Umbilical cord (tissue), 2 donors: ENCODE data around the gene PDE4D. TPM values are rescaled to one million over a fixed set of nuclear protein-coding genes. Genes with fewer than 3 reads are reported as not detected.
"Not testable (repeated sequence)": the region's sequence is repeated elsewhere in the genome, so short reads cannot be mapped to it uniquely, and the experiment has no call there.

Experiments
- DNase-seq: peaks from one replicate; pipeline ENCODE4 v3.0.0-alpha.2; 2015; ENCODE audit warnings: low spot score
- total RNA-seq: library from RNA; depleted of rRNA; stranded (reverse); fragments of >200 nt; gene quantifications from one replicate; pipeline ENCODE4 v1.2.3, GENCODE V29; 2014; ENCODE audit warnings: low replicate concordance; ENCODE audit not compliant: insufficient read depth

Gene PDE4D
- total RNA-seq, 1 donor from 2014 or later, result 283 TPM

DNA sequence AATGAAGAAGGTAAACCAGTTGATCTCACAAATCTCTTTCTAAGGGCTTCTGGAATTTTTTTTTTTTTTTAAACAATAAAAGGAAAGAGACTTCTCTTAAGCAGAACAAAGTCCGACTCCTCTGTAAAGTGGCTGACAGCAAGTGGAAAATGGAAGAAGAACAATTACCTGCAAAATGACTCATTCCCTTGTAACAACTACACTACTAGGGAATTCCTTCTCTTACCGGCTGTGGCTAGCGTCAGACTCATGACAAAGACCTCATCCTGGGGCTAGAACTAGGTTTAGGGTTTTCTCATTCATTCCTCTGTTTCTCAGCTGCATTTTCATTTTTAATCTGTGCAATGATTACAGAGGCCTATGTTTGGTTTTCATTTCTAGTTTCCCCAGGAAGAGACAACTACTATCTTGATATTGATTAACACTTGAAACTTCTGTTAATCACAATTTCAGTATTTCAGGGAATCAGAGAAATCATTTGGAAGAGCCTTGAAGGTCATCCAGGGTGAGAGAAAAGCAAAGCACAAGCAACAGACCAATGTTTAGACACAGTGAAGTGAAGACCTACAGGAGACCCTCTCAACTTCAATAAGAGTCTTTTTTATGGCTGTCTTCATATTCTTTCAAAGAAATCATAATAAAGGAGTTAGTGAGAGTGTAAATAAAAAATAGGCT, 872.8 kb downstream of the PDE4D start:
- no peak for DNase-seq

DNA sequence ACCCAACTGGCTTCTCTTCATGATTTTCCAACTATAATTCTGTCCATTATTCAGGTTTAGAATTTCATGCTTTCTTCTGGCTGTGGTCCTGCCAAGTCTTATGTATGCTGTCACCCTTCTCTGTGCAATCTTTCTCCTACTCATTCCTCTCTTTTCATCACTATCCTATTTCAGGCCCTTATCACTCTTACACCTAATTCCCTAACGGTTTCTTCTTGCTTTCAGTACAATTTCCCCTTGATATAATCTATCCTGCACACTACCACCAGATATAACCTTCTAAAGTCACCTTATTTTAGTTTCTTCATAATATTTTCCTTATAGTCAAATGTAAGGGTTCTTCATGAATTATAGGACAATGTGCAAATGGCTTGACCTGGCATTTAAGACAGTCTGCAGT, 874.4 kb downstream of the PDE4D start:
- no peak for DNase-seq

- no peak for DNase-seq
Measured at GRCh38 chr5:59016925-59017324, 876.6 kb downstream of the PDE4D start.

GRCh38 chr5:59008816-59009473, 884.6 kb downstream of the PDE4D start:
- DNase-seq, result no peak

DNA sequence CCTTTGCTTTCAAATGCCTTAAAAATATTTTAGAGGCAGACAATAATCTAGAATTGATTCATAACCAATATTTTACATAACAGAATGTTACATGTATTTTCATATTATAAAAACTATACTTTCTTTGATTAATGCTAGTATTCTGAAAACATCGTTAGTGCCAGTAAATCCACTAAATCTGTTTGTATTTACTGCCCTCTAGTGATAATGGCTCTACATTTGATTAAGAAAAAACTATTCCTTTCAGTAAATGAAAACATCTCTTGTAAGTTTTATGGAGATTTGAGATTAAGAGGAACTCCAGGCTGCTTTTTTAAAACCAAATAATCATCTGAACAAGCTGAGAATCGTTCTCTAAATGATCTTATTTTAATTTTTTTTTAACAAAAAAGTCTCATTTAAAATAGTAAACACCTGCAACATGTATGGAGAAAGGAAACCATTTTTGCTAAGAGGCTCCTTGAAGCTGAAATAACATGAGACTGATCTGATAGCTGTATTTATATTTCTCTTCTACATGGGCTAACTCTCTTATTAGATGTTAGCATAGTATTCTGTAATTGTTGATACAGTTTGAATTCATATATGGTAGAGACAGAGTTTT, 886.0 kb downstream of the PDE4D start:
- DNase-seq, result peak; percentile 18

GRCh38 chr5:59005934-59006701, 887.4 kb downstream of the PDE4D start:
- DNase-seq, result no peak

DNA sequence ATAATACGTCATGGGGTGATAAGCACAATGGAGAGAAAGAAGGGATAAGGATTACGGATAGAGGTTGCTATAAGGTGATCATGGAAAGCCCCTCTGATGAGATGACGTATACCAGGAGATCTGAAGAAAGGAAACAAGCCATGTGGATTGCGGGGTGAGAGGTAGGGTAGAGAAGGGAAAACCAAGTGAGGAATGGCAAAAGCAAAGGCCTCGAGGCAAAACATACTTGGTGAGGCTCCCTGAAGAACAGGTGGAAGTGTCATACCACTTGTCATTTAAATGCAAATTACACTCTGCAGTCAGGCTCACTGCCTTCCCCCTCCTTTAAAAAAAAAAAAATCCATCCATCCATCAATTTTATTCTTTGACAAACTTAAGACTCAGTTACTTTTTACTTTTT, 889.9 kb downstream of the PDE4D start:
- no peak for DNase-seq

GRCh38 chr5:59003124-59003523, 890.4 kb downstream of the PDE4D start:
- DNase-seq, result peak; percentile 23

GRCh38 chr5:59002162-59002825, 891.2 kb downstream of the PDE4D start:
- no peak for DNase-seq

DNA sequence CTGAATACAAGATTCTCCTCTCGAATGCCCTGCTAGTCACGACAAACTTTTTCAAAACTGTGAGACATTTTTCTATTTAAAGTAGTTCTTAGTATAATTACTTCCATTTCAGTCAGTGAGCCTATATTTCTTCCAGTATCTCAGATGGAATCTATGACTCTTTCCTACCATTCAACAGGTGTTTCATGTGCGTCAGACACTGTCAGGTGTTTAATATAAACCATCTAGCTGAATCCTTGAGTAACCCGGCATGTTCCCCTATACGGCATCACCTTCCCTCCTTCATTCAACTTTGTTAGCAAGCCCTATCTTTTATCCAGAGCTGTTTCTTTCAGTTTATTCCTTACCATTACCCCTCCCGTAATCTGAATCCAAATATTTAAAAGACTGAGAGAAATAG, 891.8 kb downstream of the PDE4D start:
- no peak for DNase-seq

GRCh38 chr5:59001154-59001553, 892.4 kb downstream of the PDE4D start:
- DNase-seq, result no peak

- DNase-seq, result no peak
Measured at GRCh38 chr5:59000211-59000610, 893.3 kb downstream of the PDE4D start.

- no peak for DNase-seq
Measured at GRCh38 chr5:58999804-59000203, 893.7 kb downstream of the PDE4D start.

GRCh38 chr5:58998544-58998943, 895.0 kb downstream of the PDE4D start:
- DNase-seq, result no peak

GRCh38 chr5:58995779-58996178, 897.7 kb downstream of the PDE4D start:
- DNase-seq, result not testable (repeated sequence)

DNA sequence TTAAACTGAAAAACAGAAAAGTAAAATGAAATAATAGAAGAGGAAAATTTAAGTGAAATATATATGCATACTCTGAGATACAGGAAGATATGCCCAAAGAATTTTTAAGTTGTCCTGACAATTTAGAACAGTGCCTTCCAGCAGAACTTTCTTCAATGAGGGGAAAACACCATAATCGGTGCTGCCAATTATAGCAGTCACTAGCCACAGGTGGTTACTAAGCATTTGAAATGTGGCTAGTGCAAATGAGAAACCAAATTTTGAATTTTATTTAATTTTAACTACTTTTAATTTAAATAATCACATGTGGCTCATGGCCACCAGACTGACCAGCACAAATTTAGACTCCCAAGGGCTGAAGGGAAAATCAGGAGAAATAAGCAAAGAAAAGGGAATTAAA, 900.1 kb downstream of the PDE4D start:
- DNase-seq, result no peak

DNA sequence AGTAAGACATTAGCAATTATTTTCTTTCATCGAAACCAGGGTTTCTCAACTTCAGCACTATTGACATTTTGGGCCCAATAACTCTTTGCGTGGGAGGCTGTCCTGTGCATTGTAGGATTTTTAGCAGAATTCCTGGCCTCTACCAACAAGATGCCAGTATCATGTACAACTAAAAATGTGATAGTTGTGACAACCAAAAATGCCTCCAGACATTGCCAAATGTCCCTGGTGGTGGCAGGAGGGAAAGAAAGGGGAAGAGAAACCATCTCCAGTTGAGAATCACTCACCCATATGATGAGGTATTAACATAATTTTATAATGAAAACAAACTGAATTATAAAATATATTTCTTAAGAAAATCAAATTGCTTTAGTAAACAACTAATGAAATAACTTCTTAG, 904.6 kb downstream of the PDE4D start:
- DNase-seq, result no peak

- DNase-seq, result no peak
Measured at GRCh38 chr5:58987193-58987592, 906.3 kb downstream of the PDE4D start.

DNA sequence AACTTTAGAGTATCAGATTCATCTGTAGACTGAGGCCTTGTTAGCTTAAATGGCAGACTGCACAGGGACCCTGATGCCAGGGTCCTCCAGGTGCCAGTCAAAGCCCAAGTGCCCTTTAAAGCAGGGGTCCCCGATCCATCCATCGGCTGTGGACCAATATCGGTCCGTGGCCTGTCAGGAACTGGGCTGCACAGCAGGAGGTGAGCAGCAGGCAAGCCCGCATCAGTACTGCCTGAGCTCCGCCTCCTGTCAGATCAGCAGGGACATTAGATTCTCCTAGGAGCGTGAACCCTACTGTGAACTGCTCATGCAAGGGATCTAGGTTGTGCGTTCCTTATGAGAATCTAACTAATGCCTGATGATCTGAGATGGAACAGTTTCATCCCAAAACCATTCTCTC, 907.2 kb downstream of the PDE4D start:
- no peak for DNase-seq

GRCh38 chr5:58985759-58986158, 907.8 kb downstream of the PDE4D start:
- peak; percentile 30 for DNase-seq

GRCh38 chr5:58985311-58985710, 908.2 kb downstream of the PDE4D start:
- no peak for DNase-seq
